ENCODE measurements around the gene COG1.

- no peak for TF ChIP-seq CTCF (IDR thresholded peaks at IDR 0.05; ENCODE audit: low read depth, low read length)
- TF ChIP-seq POLR2A (IDR thresholded peaks at IDR 0.05; ENCODE audit: extremely low read depth, insufficient read length) = no peak
- TF ChIP-seq MAX (IDR thresholded peaks at IDR 0.05; ENCODE audit: low read depth, low read length) = no peak
These were observed 6.4 kb upstream of the COG1 start for GRCh38 chr17:73186283-73187050.
